Measurements from ENCODE around the gene NCS1.

The NCS1 gene

DNA sequence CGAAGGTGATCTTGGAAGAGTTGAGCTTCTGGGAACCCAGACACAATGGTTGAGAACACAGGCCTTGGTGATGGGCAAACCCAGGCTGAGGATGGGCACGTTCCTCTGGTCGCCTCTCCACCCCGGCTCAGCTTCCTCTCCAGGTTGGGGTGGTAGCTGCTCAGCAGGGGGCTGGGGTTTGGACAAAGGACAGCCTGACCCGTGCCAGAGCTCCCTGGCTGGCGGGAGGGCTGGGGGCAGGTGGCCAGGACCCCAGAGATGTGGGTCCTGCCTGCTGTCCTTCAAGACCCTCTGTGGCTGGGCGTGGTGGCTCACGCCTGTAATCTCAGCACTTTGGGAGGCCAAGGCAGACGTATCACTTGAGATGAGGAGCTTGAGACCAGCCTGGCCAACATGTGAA lies 25.2 kb downstream of the NCS1 start:
- Histone ChIP-seq H2BK15ac (replicated peaks; ENCODE audit: low read depth) (no peak overlapping the region), H3K79me2 (ENCODE audit: control insufficient read depth, insufficient read depth, low read length) (peaks cover 18% of the 10 kb centered on the region), H2BK5ac (ENCODE audit: low read length) (no peak overlapping the region), H3K27ac (ENCODE audit: low read depth, low read length) (no peak overlapping the region), H3K27me3 (ENCODE audit: insufficient read depth, low read length, poor library complexity) (no peaks in the 10 kb centered on the region), H3K4me1 (ENCODE audit: control insufficient read depth, low read depth, low read length) (no peaks in the 10 kb centered on the region), H3K4ac (ENCODE audit: low read depth, low read length) (no peak overlapping the region), H3K18ac (ENCODE audit: low read length) (no peak overlapping the region), H3K79me1 (ENCODE audit: low read length) (peaks cover 22% of the 10 kb centered on the region), H3K4me2 (ENCODE audit: low read length) (no peak overlapping the region), H3K23ac (ENCODE audit: low read length) (no peak overlapping the region), H3K56ac (ENCODE audit: low read length) (no peak overlapping the region), H2BK120ac (ENCODE audit: low read depth, low read length) (no peak overlapping the region), H2AK5ac (ENCODE audit: low read length) (no peak overlapping the region), H4K5ac (ENCODE audit: low read length) (no peak overlapping the region), H3K36me3 (ENCODE audit: control insufficient read depth, insufficient read depth, low read length) (no peaks in the 10 kb centered on the region), H4K8ac (ENCODE audit: low read depth, low read length) (no peak overlapping the region), H3K9ac (ENCODE audit: low read length) (no peak overlapping the region), H3K4me3 (ENCODE audit: low read length) (no peak overlapping the region)
- WGBS (ENCODE audit: extremely low coverage, insufficient coverage, low lambda C conversion rate) = no CpG with 5 or more reads among the region's 9 CpGs
- DNase-seq = no peak

DNA sequence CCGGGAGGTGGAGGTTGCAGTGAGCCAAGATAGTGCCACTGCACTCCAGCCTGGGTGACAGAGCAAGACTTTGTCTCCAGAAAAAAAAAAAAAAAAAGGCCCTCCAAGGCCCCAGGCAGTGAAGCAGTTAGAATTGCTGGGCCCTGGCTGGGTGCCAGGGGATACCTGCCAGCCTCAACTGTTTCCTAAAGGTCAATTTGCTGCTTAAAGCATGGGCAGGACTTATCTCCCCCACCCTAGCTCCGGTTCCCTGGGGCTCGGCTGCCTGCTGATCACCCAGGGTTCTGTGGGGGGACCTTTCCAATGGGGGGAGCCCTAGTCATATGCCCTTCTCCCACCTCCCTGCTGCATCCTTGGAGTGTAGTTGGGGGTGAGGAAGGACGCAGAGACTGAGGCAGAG lies 25.7 kb downstream of the NCS1 start:
- DNase-seq = no peak
- H3K79me1 ChIP-seq (ENCODE audit: low read length) = peaks cover 22% of the 10 kb centered on the region
- H2BK120ac ChIP-seq (ENCODE audit: low read depth, low read length) = no peak overlapping the region

DNA sequence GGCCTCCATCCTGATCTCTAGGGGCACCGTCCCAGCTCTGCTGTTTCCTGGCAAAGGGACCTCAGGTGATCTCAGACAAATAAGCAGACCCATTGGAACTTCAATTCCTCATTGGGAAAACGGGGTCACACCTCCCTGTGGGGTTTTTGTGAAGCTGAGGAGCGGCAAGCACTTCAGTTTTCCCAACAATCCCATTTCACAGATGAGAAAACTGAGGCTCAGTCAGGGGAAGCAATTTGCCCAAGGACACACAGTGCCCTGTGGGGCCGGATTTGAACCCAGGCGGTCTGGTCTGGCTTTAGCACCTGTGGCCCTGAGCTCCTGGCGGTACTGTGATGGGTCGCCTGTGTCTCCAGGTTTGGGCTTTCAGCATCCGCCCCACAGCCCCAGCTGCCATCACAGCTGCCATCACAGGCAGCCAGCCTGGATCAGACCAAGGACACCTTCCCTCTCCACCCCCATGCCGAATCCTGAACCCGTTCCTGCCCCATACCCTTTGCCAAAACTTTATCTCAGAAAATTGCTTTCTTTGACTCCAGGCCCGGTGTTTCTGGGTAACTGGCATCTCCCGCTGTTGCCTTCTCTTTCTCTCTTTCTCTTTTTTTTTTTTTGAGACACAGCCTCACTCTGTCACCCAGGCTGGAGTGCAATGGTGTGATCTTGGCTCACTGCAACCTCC lies 26.4 kb downstream of the NCS1 start:
- DNase-seq = no peak
- Histone ChIP-seq H3K27ac (ENCODE audit: low read depth, low read length) (no peak overlapping the region), H3K18ac (ENCODE audit: low read length) (no peak overlapping the region), H2BK5ac (ENCODE audit: low read length) (no peak overlapping the region), H3K36me3 (ENCODE audit: control insufficient read depth, insufficient read depth, low read length) (peaks cover 1% of the 10 kb centered on the region), H3K4ac (ENCODE audit: low read depth, low read length) (no peak overlapping the region), H4K5ac (ENCODE audit: low read length) (no peak overlapping the region), H2AK5ac (ENCODE audit: low read length) (no peak overlapping the region), H3K9ac (ENCODE audit: low read length) (no peak overlapping the region), H3K79me2 (ENCODE audit: control insufficient read depth, insufficient read depth, low read length) (peaks cover 15% of the 10 kb centered on the region), H2BK15ac (replicated peaks; ENCODE audit: low read depth) (no peak overlapping the region), H4K8ac (ENCODE audit: low read depth, low read length) (no peak overlapping the region), H3K27me3 (ENCODE audit: insufficient read depth, low read length, poor library complexity) (no peaks in the 10 kb centered on the region), H2BK120ac (ENCODE audit: low read depth, low read length) (no peak overlapping the region), H3K4me1 (ENCODE audit: control insufficient read depth, low read depth, low read length) (no peaks in the 10 kb centered on the region), H3K4me2 (ENCODE audit: low read length) (no peak overlapping the region), H3K56ac (ENCODE audit: low read length) (no peak overlapping the region), H3K4me3 (ENCODE audit: low read length) (no peak overlapping the region), H3K79me1 (ENCODE audit: low read length) (peaks cover 22% of the 10 kb centered on the region), H3K23ac (ENCODE audit: low read length) (no peak overlapping the region)
- no CpG with 5 or more reads among the region's 12 CpGs for WGBS (ENCODE audit: extremely low coverage, insufficient coverage, low lambda C conversion rate)

More for the DNA sequence above, 25.7 kb downstream of the NCS1 start:
- H3K27me3 ChIP-seq (ENCODE audit: insufficient read depth, low read length, poor library complexity) = no peaks in the 10 kb centered on the region
- H2AK5ac ChIP-seq (ENCODE audit: low read length) = no peak overlapping the region
- H3K23ac ChIP-seq (ENCODE audit: low read length) = no peak overlapping the region
- no peak overlapping the region for H3K56ac ChIP-seq (ENCODE audit: low read length)
- H3K4me3 ChIP-seq (ENCODE audit: low read length) = no peak overlapping the region
- no peak overlapping the region for H2BK5ac ChIP-seq (ENCODE audit: low read length)
- H3K18ac ChIP-seq (ENCODE audit: low read length) = no peak overlapping the region
- no peaks in the 10 kb centered on the region for H3K4me1 ChIP-seq (ENCODE audit: control insufficient read depth, low read depth, low read length)
- H3K79me2 ChIP-seq (ENCODE audit: control insufficient read depth, insufficient read depth, low read length) = peaks cover 17% of the 10 kb centered on the region
- H4K5ac ChIP-seq (ENCODE audit: low read length) = no peak overlapping the region
- H3K4ac ChIP-seq (ENCODE audit: low read depth, low read length) = no peak overlapping the region
- WGBS (ENCODE audit: extremely low coverage, insufficient coverage, low lambda C conversion rate) = no CpG with 5 or more reads among the region's 4 CpGs
- H2BK15ac ChIP-seq (replicated peaks; ENCODE audit: low read depth) = no peak overlapping the region
- no peak overlapping the region for H3K4me2 ChIP-seq (ENCODE audit: low read length)
- H3K9ac ChIP-seq (ENCODE audit: low read length) = no peak overlapping the region
- no peak overlapping the region for H4K8ac ChIP-seq (ENCODE audit: low read depth, low read length)
- H3K36me3 ChIP-seq (ENCODE audit: control insufficient read depth, insufficient read depth, low read length) = peaks cover 1% of the 10 kb centered on the region
- no peak overlapping the region for H3K27ac ChIP-seq (ENCODE audit: low read depth, low read length)

DNA sequence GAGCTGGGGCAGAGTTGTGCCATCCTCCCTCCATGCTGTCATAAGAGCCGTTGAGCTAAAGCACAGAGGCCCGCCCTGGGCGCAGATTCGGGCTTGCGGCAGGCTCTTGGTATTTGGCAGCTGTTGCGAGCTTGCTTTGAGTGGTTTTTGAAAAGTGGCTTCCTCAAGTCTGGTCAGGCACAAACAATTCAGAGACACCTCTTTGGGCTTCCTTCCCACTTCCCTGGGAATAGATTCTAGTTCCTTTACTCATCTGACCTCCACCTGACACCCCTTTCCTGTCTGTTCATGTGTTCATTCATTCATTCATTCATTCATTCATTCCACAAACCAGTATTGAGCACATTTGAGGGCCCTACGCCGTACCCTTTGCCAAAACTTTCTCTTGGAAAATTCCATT lies 27.4 kb downstream of the NCS1 start:
- no peak overlapping the region for H4K5ac ChIP-seq (ENCODE audit: low read length)
- WGBS (ENCODE audit: extremely low coverage, insufficient coverage, low lambda C conversion rate) = no CpG with 5 or more reads among the region's 8 CpGs
- no peaks in the 10 kb centered on the region for H3K27me3 ChIP-seq (ENCODE audit: insufficient read depth, low read length, poor library complexity)
- no peak overlapping the region for H3K56ac ChIP-seq (ENCODE audit: low read length)
- H3K18ac ChIP-seq (ENCODE audit: low read length) = no peak overlapping the region
- no peak overlapping the region for H3K4me2 ChIP-seq (ENCODE audit: low read length)
- no peak overlapping the region for H2BK5ac ChIP-seq (ENCODE audit: low read length)
- no peaks in the 10 kb centered on the region for H3K4me1 ChIP-seq (ENCODE audit: control insufficient read depth, low read depth, low read length)
- no peak overlapping the region for H3K4me3 ChIP-seq (ENCODE audit: low read length)
- H3K27ac ChIP-seq (ENCODE audit: low read depth, low read length) = no peak overlapping the region
- no peak overlapping the region for H3K4ac ChIP-seq (ENCODE audit: low read depth, low read length)
- H3K9ac ChIP-seq (ENCODE audit: low read length) = no peak overlapping the region
- no peak overlapping the region for H3K23ac ChIP-seq (ENCODE audit: low read length)
- H2BK120ac ChIP-seq (ENCODE audit: low read depth, low read length) = no peak overlapping the region
- H3K36me3 ChIP-seq (ENCODE audit: control insufficient read depth, insufficient read depth, low read length) = peaks cover 1% of the 10 kb centered on the region
- peaks cover 20% of the 10 kb centered on the region for H3K79me1 ChIP-seq (ENCODE audit: low read length)
- no peak overlapping the region for H4K8ac ChIP-seq (ENCODE audit: low read depth, low read length)
- no peak overlapping the region for H2BK15ac ChIP-seq (replicated peaks; ENCODE audit: low read depth)
- no peak overlapping the region for H2AK5ac ChIP-seq (ENCODE audit: low read length)
- DNase-seq = no peak
- peaks cover 10% of the 10 kb centered on the region for H3K79me2 ChIP-seq (ENCODE audit: control insufficient read depth, insufficient read depth, low read length)

DNA sequence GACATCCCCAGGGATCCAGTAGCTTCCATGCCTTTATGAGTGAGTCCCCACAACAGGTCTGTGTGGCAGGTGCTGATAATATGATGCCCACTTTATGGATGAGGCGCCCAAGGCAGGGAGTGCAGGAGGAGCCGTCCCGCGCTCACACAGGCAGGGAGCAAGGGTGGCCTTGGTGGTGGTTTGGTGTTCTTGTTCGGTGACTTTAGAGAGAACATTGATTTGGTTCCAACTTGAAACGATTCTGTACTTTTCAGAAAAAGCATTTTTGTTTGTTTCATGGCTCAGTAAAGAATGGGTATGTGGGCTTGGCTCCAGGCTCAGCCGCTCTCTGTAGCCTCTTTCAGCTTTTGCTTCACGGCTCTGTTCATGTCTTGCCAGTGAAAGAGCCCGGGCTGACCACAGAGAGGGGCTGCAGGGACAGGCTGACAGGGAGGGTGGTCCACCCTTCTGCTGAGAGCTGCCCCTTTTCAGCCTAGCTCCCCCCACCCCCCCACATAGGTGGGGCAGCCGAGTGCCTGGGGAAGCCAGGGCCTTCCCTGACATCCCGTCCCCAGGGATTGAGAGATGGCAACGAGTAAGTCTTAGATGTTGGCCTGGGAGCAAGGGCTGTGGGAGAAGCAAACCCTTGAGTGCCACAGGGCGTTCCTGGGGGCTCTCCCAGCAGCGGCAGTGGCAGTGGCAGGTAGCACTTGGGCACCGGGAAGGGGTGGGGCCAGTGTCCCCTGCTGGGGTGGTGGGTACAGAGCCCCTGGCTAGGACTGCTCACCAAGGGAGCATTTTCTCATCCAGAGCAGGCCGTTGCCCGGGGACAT lies 28.0 kb downstream of the NCS1 start:
- H3K79me2 ChIP-seq (ENCODE audit: control insufficient read depth, insufficient read depth, low read length) = peaks cover 4% of the 10 kb centered on the region
- H2BK15ac ChIP-seq (replicated peaks; ENCODE audit: low read depth) = no peak overlapping the region
- no peak overlapping the region for H3K4me2 ChIP-seq (ENCODE audit: low read length)
- H3K36me3 ChIP-seq (ENCODE audit: control insufficient read depth, insufficient read depth, low read length) = peaks cover 1% of the 10 kb centered on the region
- H3K27me3 ChIP-seq (ENCODE audit: insufficient read depth, low read length, poor library complexity) = no peaks in the 10 kb centered on the region
- no peak overlapping the region for H3K4ac ChIP-seq (ENCODE audit: low read depth, low read length)
- no peak overlapping the region for H2AK5ac ChIP-seq (ENCODE audit: low read length)
- no peak overlapping the region for H2BK5ac ChIP-seq (ENCODE audit: low read length)
- no peaks in the 10 kb centered on the region for H3K4me1 ChIP-seq (ENCODE audit: control insufficient read depth, low read depth, low read length)
- H3K27ac ChIP-seq (ENCODE audit: low read depth, low read length) = no peak overlapping the region
- no peak overlapping the region for H4K8ac ChIP-seq (ENCODE audit: low read depth, low read length)
- H3K9ac ChIP-seq (ENCODE audit: low read length) = no peak overlapping the region
- H2BK120ac ChIP-seq (ENCODE audit: low read depth, low read length) = no peak overlapping the region
- peaks cover 14% of the 10 kb centered on the region for H3K79me1 ChIP-seq (ENCODE audit: low read length)
- WGBS (ENCODE audit: extremely low coverage, insufficient coverage, low lambda C conversion rate) = no CpG with 5 or more reads among the region's 17 CpGs
- H3K56ac ChIP-seq (ENCODE audit: low read length) = no peak overlapping the region
- no peak overlapping the region for H3K4me3 ChIP-seq (ENCODE audit: low read length)
- H3K18ac ChIP-seq (ENCODE audit: low read length) = no peak overlapping the region
- no peak overlapping the region for H3K23ac ChIP-seq (ENCODE audit: low read length)
- no peak for DNase-seq
- H4K5ac ChIP-seq (ENCODE audit: low read length) = no peak overlapping the region
